DMS79 (cell line): ENCODE data around the gene KLHL1.

Source experiments
- DNase-seq: peaks from one replicate; lab custom pipeline; 2025; lab: John Stamatoyannopoulos, UW

The KLHL1 gene

DNA sequence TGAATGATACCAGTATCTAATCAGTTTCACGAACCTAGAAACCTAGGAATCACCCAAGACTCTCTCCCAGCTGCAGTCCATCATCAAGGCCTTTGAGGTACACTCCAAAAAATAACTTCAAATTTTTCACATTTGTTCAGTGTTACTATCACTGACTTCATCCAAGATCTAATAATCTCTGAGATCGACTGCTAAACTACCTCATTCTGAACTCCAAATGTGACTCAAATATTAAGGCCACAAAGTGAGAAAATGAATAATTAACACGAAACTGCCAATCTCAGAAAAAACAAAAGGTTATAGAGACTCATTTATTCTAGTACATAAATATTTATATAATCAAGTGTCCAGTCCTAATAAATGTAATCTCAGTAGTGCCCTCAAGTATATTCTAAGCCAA, 430.9 kb downstream of the KLHL1 start:
- no peak for DNase-seq

- no peak for DNase-seq
Measured at GRCh38 chr13:69676286-69676685, 432.0 kb downstream of the KLHL1 start.

DNA sequence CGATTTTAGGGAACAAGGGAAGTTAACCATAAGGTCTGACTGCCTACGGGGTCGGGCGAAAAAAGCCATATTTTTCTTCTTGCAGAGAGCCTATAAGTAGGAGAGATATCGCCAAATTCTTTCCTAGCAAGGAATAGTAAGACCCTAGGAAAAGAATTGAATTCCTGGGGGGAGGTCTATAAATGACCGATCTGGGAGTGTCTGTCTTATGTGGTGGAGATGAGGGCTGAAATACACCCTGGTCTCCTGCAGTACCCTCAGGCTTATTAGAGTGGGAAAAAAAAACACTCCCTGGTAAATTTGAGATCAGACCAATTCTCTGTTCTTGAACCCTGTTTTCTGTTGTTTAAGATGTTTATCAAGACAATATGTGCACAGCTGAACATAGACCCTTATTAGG, 448.1 kb downstream of the KLHL1 start:
- DNase-seq: no peak

DNA sequence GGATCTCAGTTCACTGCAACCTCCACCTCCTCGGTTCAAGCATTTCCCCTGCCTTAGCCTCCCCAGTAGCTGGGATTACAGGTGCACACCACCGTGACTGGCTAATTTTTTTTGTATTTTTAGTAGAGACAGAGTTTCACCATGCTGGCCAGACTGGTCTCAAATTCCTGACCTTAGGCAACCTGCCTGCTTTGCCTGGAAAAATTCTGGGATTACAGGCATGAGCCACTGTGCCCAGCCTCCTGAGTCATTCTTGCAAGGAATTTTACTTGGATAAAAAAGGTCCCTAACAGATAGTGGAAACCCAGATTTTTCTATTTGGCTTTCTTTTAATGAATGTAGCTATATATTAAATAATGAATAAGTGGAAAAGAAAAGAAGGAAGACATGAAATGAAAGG, 450.6 kb downstream of the KLHL1 start:
- DNase-seq: no peak

DNA sequence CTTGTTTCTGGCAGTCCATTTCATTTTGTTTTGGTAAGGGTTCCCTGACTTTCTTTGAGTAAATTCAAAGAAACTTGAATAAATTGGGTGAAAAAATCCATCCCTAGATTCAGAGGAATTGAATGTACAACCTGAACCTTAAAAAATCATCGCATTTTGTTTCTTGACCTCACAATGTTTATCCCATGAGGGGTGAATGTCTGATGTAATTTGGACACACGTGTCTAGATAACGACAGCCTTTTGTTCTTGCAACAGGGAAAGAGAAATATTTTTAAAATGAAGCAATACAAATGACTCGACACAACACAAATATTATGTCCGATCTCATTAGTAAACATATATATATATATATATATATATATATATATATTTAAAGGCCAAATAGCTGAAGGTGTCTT, 453.9 kb downstream of the KLHL1 start:
- no peak for DNase-seq
